Vagina (tissue), 2 donors: ENCODE data around the gene ADAMTS13. TPM values are rescaled to one million over a fixed set of nuclear protein-coding genes. Genes with fewer than 3 reads are reported as not detected.

Experiments
- DNase-seq, 2 donors: peaks; one replicate each; pipeline ENCODE4 v3.0.0-alpha.2; 2017; ENCODE audit errors: extremely low spot score in 2 of 2
- H3K27ac ChIP-seq: fragments of 200-600 bp; sonication (generic); one replicate; pipeline ENCODE4 v1.5.1; 2019
- H3K27me3 ChIP-seq: fragments of 200-600 bp; sonication (generic); one replicate; pipeline ENCODE4 v1.5.1; 2019
- H3K36me3 ChIP-seq, 2 donors: fragments of 200-600 bp; sonication (generic); one replicate each; pipeline ENCODE4 v1.5.1; 2017 to 2019
- H3K4me1 ChIP-seq: fragments of 200-600 bp; sonication (generic); one replicate; pipeline ENCODE4 v1.5.1; 2019
- H3K4me3 ChIP-seq, 2 donors: fragments of 200-600 bp; sonication (generic); 1 replicate in 1 of 2; 2 replicates in 1 of 2; pipeline ENCODE4 v1.5.1; 2016 to 2019
- H3K9me3 ChIP-seq: fragments of 200-600 bp; sonication (generic); one replicate; pipeline ENCODE4 v1.5.1; 2019
- POLR2A ChIP-seq, 2 donors: fragments of 450-650 bp; IDR thresholded peaks; one replicate each; pipeline ENCODE4 v1.6.1; 2017; ENCODE audit warnings: antibody characterized with exemption in 2 of 2, mild to moderate bottlenecking in 2 of 2, moderate library complexity in 2 of 2
- POLR2AphosphoS5 ChIP-seq, 2 donors: sonication (generic); formaldehyde crosslinking; IDR thresholded peaks; one replicate each; pipeline ENCODE4 v1.9.0; 2017; ENCODE audit warnings: antibody characterized with exemption in 2 of 2, mild to moderate bottlenecking in 2 of 2, low read depth in 1 of 2; ENCODE audit not compliant: insufficient read depth in 1 of 2
- intact Hi-C: fragments of 100-400 bp; cut with DNase I; formaldehyde crosslinking; loops from one replicate; pipeline ENCODE4 v1.15.1; 2023
- total RNA-seq: library from RNA; depleted of rRNA; stranded (reverse); fragments of >200 nt; gene quantifications from one replicate; pipeline ENCODE4 v1.2.3, GENCODE V29; 2016
- TF ChIP-seq, protein P1 (sequence below), 3 experiments: fragments of 450-650 bp in 2 of 3; fragments of 200-600 bp in 1 of 3; sonication (generic) in 1 of 3; IDR thresholded peaks; one replicate each; pipeline ENCODE4 v1.5.1; 2017 to 2019; ENCODE audit warnings: antibody characterized with exemption in 3 of 3, mild to moderate bottlenecking in 2 of 3, moderate library complexity in 2 of 3

Gene ADAMTS13
- total RNA-seq, 1 donor from 2014 or later, result 2.0 TPM

GRCh38 chr9:133495327-133496293 lies 73.4 kb downstream of the ADAMTS13 start:
- H3K9me3 ChIP-seq, result no peaks in the 10 kb centered on the region
- H3K4me1 ChIP-seq, result peaks cover 11% of the 10 kb centered on the region
- no peak for DNase-seq
- H3K4me3 ChIP-seq, result no peak overlapping the region
- H3K27me3 ChIP-seq, result no peaks in the 10 kb centered on the region
- H3K27ac ChIP-seq, result no peak overlapping the region
- H3K36me3 ChIP-seq, result no peaks in the 10 kb centered on the region
- intact Hi-C loops, result no loop called here
- TF ChIP-seq, protein P1, sequence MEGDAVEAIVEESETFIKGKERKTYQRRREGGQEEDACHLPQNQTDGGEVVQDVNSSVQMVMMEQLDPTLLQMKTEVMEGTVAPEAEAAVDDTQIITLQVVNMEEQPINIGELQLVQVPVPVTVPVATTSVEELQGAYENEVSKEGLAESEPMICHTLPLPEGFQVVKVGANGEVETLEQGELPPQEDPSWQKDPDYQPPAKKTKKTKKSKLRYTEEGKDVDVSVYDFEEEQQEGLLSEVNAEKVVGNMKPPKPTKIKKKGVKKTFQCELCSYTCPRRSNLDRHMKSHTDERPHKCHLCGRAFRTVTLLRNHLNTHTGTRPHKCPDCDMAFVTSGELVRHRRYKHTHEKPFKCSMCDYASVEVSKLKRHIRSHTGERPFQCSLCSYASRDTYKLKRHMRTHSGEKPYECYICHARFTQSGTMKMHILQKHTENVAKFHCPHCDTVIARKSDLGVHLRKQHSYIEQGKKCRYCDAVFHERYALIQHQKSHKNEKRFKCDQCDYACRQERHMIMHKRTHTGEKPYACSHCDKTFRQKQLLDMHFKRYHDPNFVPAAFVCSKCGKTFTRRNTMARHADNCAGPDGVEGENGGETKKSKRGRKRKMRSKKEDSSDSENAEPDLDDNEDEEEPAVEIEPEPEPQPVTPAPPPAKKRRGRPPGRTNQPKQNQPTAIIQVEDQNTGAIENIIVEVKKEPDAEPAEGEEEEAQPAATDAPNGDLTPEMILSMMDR (IDR thresholded peaks at IDR 0.05), result no peak
- TF ChIP-seq POLR2A (IDR thresholded peaks at IDR 0.05) (no peak), POLR2AphosphoS5 (IDR thresholded peaks at IDR 0.05; ENCODE audit: insufficient read depth in 1 of 2, low read depth in 1 of 2) (no peak)

DNA sequence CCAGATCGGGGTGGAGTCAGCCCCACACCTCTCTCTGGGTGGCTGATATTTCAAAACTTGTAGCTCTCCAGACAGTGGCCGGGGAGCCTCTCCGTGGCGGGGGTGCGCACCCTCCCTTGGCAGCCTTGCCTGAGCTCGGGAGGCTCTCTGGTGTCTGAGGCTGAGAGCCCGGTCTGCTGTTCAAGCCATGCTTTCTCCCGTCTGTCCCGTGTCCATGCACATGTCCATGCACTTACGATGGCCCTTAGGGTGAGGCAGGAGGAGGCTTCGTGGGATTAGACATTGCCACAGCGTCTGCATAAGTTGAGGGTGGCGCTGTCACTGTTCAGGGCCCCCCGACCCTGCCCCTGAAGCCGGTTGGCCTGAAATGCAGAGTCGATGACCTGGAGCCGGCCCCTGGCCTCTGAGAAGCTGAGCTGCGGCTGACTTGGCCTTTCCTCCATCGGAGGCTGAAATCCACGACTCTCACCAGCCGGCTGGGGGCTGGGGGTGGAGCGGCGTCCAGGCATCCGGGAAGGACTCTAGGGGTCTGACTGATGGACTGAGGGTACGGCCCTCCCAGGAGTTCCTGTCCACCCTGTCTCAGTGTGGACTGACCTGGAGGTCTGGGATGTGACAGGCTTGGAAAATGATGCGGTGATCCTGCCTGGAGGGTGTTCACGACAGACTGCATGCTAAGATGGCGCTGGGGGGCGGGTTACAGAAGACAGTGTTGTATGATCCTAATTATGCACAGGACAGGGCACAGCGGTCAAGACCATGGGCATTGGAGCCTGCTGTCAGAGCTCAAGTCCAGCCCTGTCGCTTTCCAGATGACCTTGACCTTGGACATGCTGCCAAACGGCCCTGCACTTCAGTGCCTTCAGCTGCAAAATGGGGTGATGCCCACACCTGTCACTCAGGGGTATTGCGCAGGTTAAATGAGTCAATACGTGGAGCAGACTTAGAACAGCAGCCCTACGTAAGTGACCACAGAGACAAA lies 75.0 kb downstream of the ADAMTS13 start:
- intact Hi-C loops, result no loop called here
- Histone ChIP-seq H3K27ac (no peak overlapping the region), H3K36me3 (no peaks in the 10 kb centered on the region), H3K4me1 (peaks cover 4% of the 10 kb centered on the region), H3K27me3 (no peaks in the 10 kb centered on the region), H3K4me3 (no peak overlapping the region), H3K9me3 (peaks cover 9% of the 10 kb centered on the region)
- TF ChIP-seq POLR2AphosphoS5 (IDR thresholded peaks at IDR 0.05; ENCODE audit: insufficient read depth in 1 of 2, low read depth in 1 of 2) (no peak), POLR2A (IDR thresholded peaks at IDR 0.05) (no peak)
- TF ChIP-seq, protein P1 (IDR thresholded peaks at IDR 0.05), result no peak
- DNase-seq, result no peak

- TF ChIP-seq, protein P1 (IDR thresholded peaks at IDR 0.05), result no peak
- TF ChIP-seq POLR2AphosphoS5 (IDR thresholded peaks at IDR 0.05; ENCODE audit: insufficient read depth in 1 of 2, low read depth in 1 of 2), result peak in 1 of 2 donors; percentile 36
- no peak for TF ChIP-seq POLR2A (IDR thresholded peaks at IDR 0.05)
- Histone ChIP-seq H3K27me3 (no peaks in the 10 kb centered on the region), H3K4me1 (no peaks in the 10 kb centered on the region), H3K4me3 (no peak overlapping the region), H3K36me3 (no peaks in the 10 kb centered on the region), H3K9me3 (peaks cover 10% of the 10 kb centered on the region), H3K27ac (no peak overlapping the region)
- DNase-seq, result no peak
- intact Hi-C loops, result no loop called here
These were observed 77.1 kb downstream of the ADAMTS13 start for GRCh38 chr9:133499132-133499891.

DNA sequence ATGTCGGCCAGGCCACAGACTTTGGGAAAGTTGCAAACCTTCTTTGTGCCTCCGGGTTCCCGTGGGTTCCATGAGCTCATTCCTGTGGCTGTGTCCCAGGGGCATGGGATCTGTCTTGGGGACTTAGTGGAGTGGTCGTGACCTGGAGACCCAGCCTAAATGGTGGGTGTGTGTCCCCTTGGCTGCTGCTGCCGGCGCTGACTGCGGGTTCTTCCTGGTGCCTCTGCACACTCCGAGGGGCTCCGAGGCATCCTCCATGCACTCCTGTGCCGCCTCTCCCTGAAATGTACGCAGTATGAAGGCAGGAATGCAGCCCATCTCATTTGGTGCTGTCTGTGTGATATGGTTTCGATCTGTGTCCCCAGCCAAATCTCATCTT lies 77.7 kb downstream of the ADAMTS13 start:
- Histone ChIP-seq H3K4me1 (no peaks in the 10 kb centered on the region), H3K4me3 (no peak overlapping the region), H3K36me3 (no peaks in the 10 kb centered on the region), H3K9me3 (peaks cover 10% of the 10 kb centered on the region), H3K27ac (no peak overlapping the region), H3K27me3 (no peaks in the 10 kb centered on the region)
- intact Hi-C loops, result no loop called here
- TF ChIP-seq, protein P1 (IDR thresholded peaks at IDR 0.05), result no peak
- TF ChIP-seq POLR2A (IDR thresholded peaks at IDR 0.05), result no peak
- no peak for TF ChIP-seq POLR2AphosphoS5 (IDR thresholded peaks at IDR 0.05; ENCODE audit: insufficient read depth in 1 of 2, low read depth in 1 of 2)
- DNase-seq, result no peak
